ENCODE results near the gene ACOT11. TPM values are rescaled to one million over a fixed set of nuclear protein-coding genes. Genes with fewer than 3 reads are reported as not detected.
"Not testable (repeated sequence)": the region's sequence is repeated elsewhere in the genome, so short reads cannot be mapped to it uniquely, and the experiment has no call there.

Gene ACOT11
- 0.91 and 2.1 TPM in 2 replicates for total RNA-seq

DNA sequence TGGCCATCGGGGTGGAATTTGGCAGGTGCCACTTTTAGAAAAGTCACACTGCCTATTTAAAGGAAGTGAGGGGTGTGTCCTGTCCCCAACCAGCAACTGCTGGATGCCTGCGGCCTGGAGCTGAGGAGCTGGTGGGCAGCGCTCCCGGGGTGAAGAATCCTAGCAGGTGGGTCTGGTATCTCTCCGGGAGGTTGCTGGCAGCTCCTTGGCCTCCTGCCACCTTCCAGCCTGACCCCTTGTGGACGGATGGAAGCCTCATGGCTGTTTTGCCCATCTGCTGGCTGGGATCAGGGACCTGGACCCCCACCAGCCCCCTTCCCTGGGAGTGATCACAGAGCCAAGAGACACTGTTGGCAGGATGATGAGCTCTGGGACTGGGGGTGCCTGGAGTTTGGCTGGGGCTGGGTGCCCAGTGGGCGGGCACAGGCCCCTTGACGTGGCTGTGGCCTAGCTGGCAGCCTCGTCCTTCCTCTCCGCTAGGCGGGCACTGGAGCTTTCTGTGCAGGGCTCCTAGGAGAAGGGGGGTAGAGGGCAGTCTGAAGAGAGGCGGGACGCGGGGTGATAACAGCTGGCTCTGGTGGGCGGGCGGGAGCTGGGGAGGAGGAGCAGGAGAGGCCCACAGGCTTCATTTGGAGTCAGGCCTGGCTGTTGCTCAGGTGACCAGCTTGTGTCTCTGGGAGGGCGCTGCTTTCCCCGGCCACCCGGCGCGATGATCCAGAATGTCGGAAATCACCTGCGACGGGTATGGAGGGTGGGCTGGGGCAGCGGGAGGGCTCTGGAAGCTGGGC is at the start of gene ACOT11:
TSS of gene ACOT11 (plus strand) at position 628 of the 788 bp plus-strand sequence. CDS start at position 710, 82 bp downstream.
- H3K27me3 Mint-ChIP-seq (ENCODE audit: insufficient read depth), result peaks cover 5% of the 10 kb centered on the region
- H3K27ac Mint-ChIP-seq, result no peak within 1 kb of the TSS
- intact Hi-C loops (cut with micrococcal nuclease), result no loop called here
- no peaks in the 10 kb centered on the region for H3K4me1 Mint-ChIP-seq (ENCODE audit: low read depth)
- no peak for DNase-seq (ENCODE audit: low spot score)
- no peaks in the 10 kb centered on the region for H3K36me3 Mint-ChIP-seq (ENCODE audit: low read depth)
- H3K4me3 Mint-ChIP-seq, result no peak within 1 kb of the TSS
- no peaks in the 10 kb centered on the region for H3K9me3 Mint-ChIP-seq

DNA sequence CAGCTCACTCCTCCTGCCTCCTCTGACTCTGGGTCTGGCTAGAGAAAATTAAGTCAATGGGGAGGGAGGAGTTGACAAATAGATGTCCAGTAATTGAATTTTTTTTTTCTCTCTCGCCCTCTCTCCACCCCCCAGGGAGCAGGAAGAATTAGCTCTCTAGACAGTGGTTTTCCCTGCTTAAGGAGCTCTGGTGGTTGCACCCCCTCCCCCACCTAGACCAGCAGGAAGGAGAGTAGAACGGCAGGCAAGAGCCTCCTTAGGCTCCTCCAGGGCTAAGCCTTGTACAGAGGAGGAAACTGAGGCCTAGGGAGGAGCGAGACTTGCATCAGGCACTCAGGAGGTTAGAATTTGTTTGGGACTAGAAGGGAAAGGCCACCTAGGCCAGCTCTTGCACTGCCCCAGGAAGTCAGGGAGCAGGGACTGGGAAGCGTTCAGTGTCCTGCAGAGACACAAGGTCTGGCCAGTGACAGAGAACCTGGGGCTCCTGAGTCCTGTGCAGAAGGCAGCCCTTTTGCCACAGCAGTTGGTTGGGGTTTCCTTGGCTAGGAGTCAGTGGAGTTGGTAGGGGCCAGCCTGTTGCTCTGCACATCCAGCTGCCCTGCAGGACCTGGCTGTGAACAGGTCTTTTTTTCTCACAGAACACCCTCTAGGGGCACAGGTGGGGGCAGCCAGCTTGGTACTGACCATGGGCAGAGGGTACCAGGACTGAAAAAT is 49.5 kb upstream of the ACOT11 start:
- intact Hi-C loops (cut with micrococcal nuclease), result loop anchor here (5.0 kb wide), 1 partner anchor 314 kb away; no protein-coding TSS in a partner anchor

GRCh38 chr1:54499097-54499359 is 49.0 kb upstream of the ACOT11 start:
- no peaks in the 10 kb centered on the region for H3K36me3 Mint-ChIP-seq (ENCODE audit: low read depth)
- H3K27me3 Mint-ChIP-seq (ENCODE audit: insufficient read depth), result peaks cover 55% of the 10 kb centered on the region
- peak overlapping the region; percentile 48 for H3K4me3 Mint-ChIP-seq
- peaks cover 11% of the 10 kb centered on the region for H3K4me1 Mint-ChIP-seq (ENCODE audit: low read depth)
- no peaks in the 10 kb centered on the region for H3K9me3 Mint-ChIP-seq
- H3K27ac Mint-ChIP-seq, result no peak overlapping the region
- intact Hi-C loops (cut with micrococcal nuclease), result loop anchor here (5.0 kb wide), 1 partner anchor 313 kb away; no protein-coding TSS in a partner anchor
- no peak for DNase-seq (ENCODE audit: low spot score)

More for the DNA sequence above, 49.5 kb upstream of the ACOT11 start:
- Mint-ChIP-seq H3K4me3 (peak overlapping the region; percentile 48), H3K27ac (no peak overlapping the region), H3K4me1 (ENCODE audit: low read depth) (peaks cover 11% of the 10 kb centered on the region), H3K27me3 (ENCODE audit: insufficient read depth) (peaks cover 58% of the 10 kb centered on the region), H3K36me3 (ENCODE audit: low read depth) (no peaks in the 10 kb centered on the region), H3K9me3 (no peaks in the 10 kb centered on the region)
- no peak for DNase-seq (ENCODE audit: low spot score)

DNA sequence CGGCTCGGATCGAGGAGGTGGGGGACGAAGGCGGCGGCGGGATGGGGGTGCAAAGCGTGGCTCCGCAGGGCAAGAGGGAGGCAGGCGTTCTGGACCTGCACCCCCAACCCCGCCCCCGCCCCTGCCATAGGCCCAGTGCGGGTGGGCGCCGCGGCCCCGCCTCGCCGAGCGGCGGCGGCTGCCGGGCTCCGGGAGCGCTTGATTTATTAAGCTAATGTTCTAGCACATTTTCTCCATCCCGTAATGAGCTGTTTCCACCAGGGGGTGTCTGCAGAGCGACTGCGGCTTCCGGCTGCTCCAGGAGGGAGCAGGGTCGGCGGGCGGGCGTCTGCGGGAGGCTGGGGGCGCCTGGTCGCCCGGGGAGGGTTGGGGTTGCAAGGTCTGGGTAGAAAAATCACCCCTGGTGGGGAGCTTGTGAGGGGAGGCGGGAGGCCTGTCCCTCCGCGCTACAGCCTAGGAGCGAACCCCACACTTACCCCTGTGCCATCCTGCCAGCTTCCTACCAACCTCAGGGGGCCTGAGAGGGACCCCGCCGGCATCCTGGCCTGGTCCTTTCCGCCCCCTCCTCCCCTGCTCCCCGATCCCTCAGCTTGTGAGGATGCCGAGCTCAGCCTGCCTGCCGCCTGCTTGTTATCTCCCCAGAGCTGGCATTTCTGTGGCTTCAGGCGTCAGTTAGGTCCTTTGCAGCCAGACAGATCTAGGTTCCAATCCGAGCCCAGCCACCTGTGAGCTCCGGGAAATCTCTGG is 48.5 kb upstream of the ACOT11 start:
- Mint-ChIP-seq H3K27ac (no peak overlapping the region), H3K27me3 (ENCODE audit: insufficient read depth) (peaks cover 55% of the 10 kb centered on the region), H3K9me3 (no peaks in the 10 kb centered on the region), H3K36me3 (ENCODE audit: low read depth) (no peaks in the 10 kb centered on the region), H3K4me1 (ENCODE audit: low read depth) (peaks cover 11% of the 10 kb centered on the region), H3K4me3 (peak overlapping the region; percentile 57)
- DNase-seq (ENCODE audit: low spot score), result peak; percentile 12
- intact Hi-C loops (cut with micrococcal nuclease), result loop anchor here (5.0 kb wide), 1 partner anchor 313 kb away; no protein-coding TSS in a partner anchor

DNA sequence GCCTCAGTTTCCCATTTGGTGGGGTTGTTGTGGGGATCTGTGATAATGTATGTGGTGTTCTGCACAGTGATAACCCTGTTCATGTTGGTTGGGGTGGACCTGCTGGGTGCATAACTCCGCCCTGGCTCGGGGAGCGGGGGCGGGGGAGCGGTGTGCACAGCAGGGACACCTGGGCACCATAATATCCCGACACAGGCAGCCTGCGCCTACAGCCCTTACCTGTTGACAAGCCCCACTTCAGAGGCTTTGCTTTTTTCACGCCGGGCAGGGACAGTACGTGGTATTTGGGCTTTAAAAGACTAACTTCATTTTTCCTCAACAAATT is 48.0 kb upstream of the ACOT11 start:
- Mint-ChIP-seq H3K4me3 (peak overlapping the region; percentile 57), H3K27me3 (ENCODE audit: insufficient read depth) (peaks cover 52% of the 10 kb centered on the region), H3K27ac (no peak overlapping the region), H3K36me3 (ENCODE audit: low read depth) (no peaks in the 10 kb centered on the region), H3K4me1 (ENCODE audit: low read depth) (peaks cover 11% of the 10 kb centered on the region), H3K9me3 (no peaks in the 10 kb centered on the region)
- intact Hi-C loops (cut with micrococcal nuclease), result no loop called here
- DNase-seq (ENCODE audit: low spot score), result no peak

DNA sequence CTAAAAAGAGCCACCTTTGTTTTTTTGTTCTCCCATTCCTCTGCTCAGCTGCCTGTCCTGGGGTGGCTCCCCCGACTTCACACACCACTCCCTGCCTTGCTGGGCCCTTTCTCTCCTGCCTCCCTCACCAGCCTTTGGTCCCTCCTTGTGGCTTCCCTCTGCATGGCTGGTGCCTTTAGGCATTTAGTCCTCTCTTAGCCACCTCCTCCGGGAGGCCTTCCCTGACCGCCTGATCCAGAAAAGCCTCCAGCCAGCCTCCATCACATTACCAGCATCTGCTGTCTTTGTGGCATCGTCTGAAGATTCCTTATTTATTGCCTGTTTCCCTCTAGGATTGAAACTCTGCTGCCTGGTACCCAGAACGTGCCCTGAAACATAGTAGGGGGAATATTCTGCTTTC is 46.2 kb upstream of the ACOT11 start:
- Mint-ChIP-seq H3K27me3 (ENCODE audit: insufficient read depth) (peaks cover 36% of the 10 kb centered on the region), H3K9me3 (no peaks in the 10 kb centered on the region), H3K27ac (no peak overlapping the region), H3K36me3 (ENCODE audit: low read depth) (no peaks in the 10 kb centered on the region), H3K4me3 (no peak overlapping the region), H3K4me1 (ENCODE audit: low read depth) (peaks cover 11% of the 10 kb centered on the region)
- intact Hi-C loops (cut with micrococcal nuclease), result no loop called here
- DNase-seq (ENCODE audit: low spot score), result no peak

DNA sequence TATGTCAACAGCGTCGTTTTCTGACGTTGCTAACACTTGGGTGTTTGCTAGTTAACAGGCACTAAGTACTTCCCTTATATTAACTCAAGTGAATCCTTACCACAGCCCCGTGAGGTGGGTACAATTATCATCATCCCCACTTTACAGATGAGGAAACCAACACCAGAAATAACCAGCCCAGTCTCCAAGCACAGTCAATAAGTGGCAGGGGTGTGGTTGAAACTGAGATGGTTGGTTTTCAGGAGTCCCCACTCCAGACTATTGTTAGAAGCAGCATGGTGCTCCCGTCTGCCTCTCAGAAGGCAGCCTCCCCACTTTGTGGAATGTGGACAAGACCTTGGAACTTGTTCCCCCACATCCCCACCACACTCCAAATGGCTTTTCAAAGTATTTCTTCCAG is 45.7 kb upstream of the ACOT11 start:
- Mint-ChIP-seq H3K4me3 (no peak overlapping the region), H3K27me3 (ENCODE audit: insufficient read depth) (peaks cover 34% of the 10 kb centered on the region), H3K4me1 (ENCODE audit: low read depth) (peaks cover 11% of the 10 kb centered on the region), H3K27ac (no peak overlapping the region), H3K36me3 (ENCODE audit: low read depth) (no peaks in the 10 kb centered on the region), H3K9me3 (no peaks in the 10 kb centered on the region)
- no peak for DNase-seq (ENCODE audit: low spot score)
- intact Hi-C loops (cut with micrococcal nuclease), result no loop called here

DNA sequence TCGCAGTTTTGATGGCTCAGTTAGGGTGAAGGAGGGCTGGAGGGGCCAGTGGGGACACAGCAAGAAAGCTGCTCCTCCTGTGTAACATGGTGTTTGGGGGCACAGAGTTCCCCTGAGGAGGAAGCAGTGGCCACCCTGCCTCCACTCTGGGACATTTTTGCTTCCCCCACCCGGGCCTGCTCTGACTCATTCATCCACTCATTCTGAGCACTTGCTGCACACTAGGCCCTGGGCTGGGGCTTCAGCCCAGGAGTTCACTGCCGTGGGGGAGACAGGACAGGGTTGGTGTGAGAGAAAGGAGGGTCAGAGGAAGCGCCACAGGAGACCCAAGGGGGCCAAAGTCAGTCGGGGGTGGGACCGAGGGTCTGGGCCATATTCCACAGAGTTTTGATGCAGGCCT is 41.4 kb upstream of the ACOT11 start:
- Mint-ChIP-seq H3K9me3 (no peaks in the 10 kb centered on the region), H3K27me3 (ENCODE audit: insufficient read depth) (peaks cover 17% of the 10 kb centered on the region), H3K4me1 (ENCODE audit: low read depth) (no peaks in the 10 kb centered on the region), H3K36me3 (ENCODE audit: low read depth) (no peaks in the 10 kb centered on the region), H3K27ac (no peak overlapping the region), H3K4me3 (no peak overlapping the region)
- DNase-seq (ENCODE audit: low spot score), result no peak
- intact Hi-C loops (cut with micrococcal nuclease), result no loop called here

GRCh38 chr1:54507033-54507870 is 40.8 kb upstream of the ACOT11 start:
- Mint-ChIP-seq H3K27ac (no peak overlapping the region), H3K9me3 (no peaks in the 10 kb centered on the region), H3K36me3 (ENCODE audit: low read depth) (no peaks in the 10 kb centered on the region), H3K27me3 (ENCODE audit: insufficient read depth) (peaks cover 11% of the 10 kb centered on the region), H3K4me3 (no peak overlapping the region), H3K4me1 (ENCODE audit: low read depth) (no peaks in the 10 kb centered on the region)
- no peak for DNase-seq (ENCODE audit: low spot score)
- intact Hi-C loops (cut with micrococcal nuclease), result no loop called here

- Mint-ChIP-seq H3K27me3 (ENCODE audit: insufficient read depth) (peaks cover 8% of the 10 kb centered on the region), H3K4me3 (no peak overlapping the region), H3K4me1 (ENCODE audit: low read depth) (no peaks in the 10 kb centered on the region), H3K27ac (no peak overlapping the region), H3K36me3 (ENCODE audit: low read depth) (no peaks in the 10 kb centered on the region), H3K9me3 (no peaks in the 10 kb centered on the region)
- no peak for DNase-seq (ENCODE audit: low spot score)
- intact Hi-C loops (cut with micrococcal nuclease), result no loop called here
Observed at GRCh38 chr1:54510715-54511270, 37.2 kb upstream of the ACOT11 start.

GRCh38 chr1:54513921-54514580 is 34.0 kb upstream of the ACOT11 start:
- intact Hi-C loops (cut with micrococcal nuclease); H3K9me3 Mint-ChIP-seq; DNase-seq (ENCODE audit: low spot score); H3K36me3 Mint-ChIP-seq (ENCODE audit: low read depth); H3K27me3 Mint-ChIP-seq (ENCODE audit: insufficient read depth); H3K4me1 Mint-ChIP-seq (ENCODE audit: low read depth); H3K4me3 Mint-ChIP-seq; H3K27ac Mint-ChIP-seq: not testable (repeated sequence)

Data from activated T-helper 1 cell treated with anti-CD3 and anti-CD28 coated beads, Interleukin-12 subunit alpha, Interleukin-12 subunit beta, Interleukin-2, Interleukin-4 antibody, amounts not matched to agents 30 ng/mL and 10 ng/mL and 1 ng/mL, durations not matched to agents 14 hours and 24 hours and 36 hours (primary cell).